Measurements from ENCODE around the gene C1orf167.

Gene C1orf167

GRCh38 chr1:11735854-11736745 lies 25.9 kb upstream of the C1orf167 start, which contains the start of gene AGTRAP:
Gene AGTRAP, plus strand, starts transcription at chr1:11736136. Its CDS starts 73 bp downstream, at chr1:11736209.
- in situ Hi-C loops (cut with MboI; ENCODE audit: low sequenced_read_pairs) = no loop called here

- in situ Hi-C loops (cut with MboI; ENCODE audit: low sequenced_read_pairs) = no loop called here
Observed at GRCh38 chr1:11736746-11737639, 25.0 kb upstream of the C1orf167 start.

GRCh38 chr1:11738096-11738495 lies 23.9 kb upstream of the C1orf167 start:
- in situ Hi-C loops (cut with MboI; ENCODE audit: low sequenced_read_pairs) = no loop called here

GRCh38 chr1:11738783-11739182 lies 23.2 kb upstream of the C1orf167 start:
- in situ Hi-C loops (cut with MboI; ENCODE audit: low sequenced_read_pairs) = no loop called here

GRCh38 chr1:11740258-11741192 lies 21.5 kb upstream of the C1orf167 start:
- in situ Hi-C loops (cut with MboI; ENCODE audit: low sequenced_read_pairs) = no loop called here

GRCh38 chr1:11741482-11741881 lies 20.5 kb upstream of the C1orf167 start:
- in situ Hi-C loops (cut with MboI; ENCODE audit: low sequenced_read_pairs) = no loop called here

- in situ Hi-C loops (cut with MboI; ENCODE audit: low sequenced_read_pairs) = no loop called here
Observed at GRCh38 chr1:11741919-11742558, 20.0 kb upstream of the C1orf167 start.

- in situ Hi-C loops (cut with MboI; ENCODE audit: low sequenced_read_pairs) = no loop called here
Observed at GRCh38 chr1:11744287-11744686, 17.7 kb upstream of the C1orf167 start.

- in situ Hi-C loops (cut with MboI; ENCODE audit: low sequenced_read_pairs) = no loop called here
Observed at GRCh38 chr1:11746092-11746491, 15.9 kb upstream of the C1orf167 start.

GRCh38 chr1:11746795-11747487 lies 15.1 kb upstream of the C1orf167 start:
- in situ Hi-C loops (cut with MboI; ENCODE audit: low sequenced_read_pairs) = no loop called here

GRCh38 chr1:11748294-11749202 lies 13.4 kb upstream of the C1orf167 start:
- in situ Hi-C loops (cut with MboI; ENCODE audit: low sequenced_read_pairs) = no loop called here

GRCh38 chr1:11749203-11749689 lies 12.7 kb upstream of the C1orf167 start:
- in situ Hi-C loops (cut with MboI; ENCODE audit: low sequenced_read_pairs) = no loop called here

- in situ Hi-C loops (cut with MboI; ENCODE audit: low sequenced_read_pairs) = no loop called here
Observed at GRCh38 chr1:11749996-11750395, 12.0 kb upstream of the C1orf167 start.

GRCh38 chr1:11751087-11751486 lies 10.9 kb upstream of the C1orf167 start:
- in situ Hi-C loops (cut with MboI; ENCODE audit: low sequenced_read_pairs) = no loop called here

GRCh38 chr1:11752359-11753088 lies 9.5 kb upstream of the C1orf167 start:
- in situ Hi-C loops (cut with MboI; ENCODE audit: low sequenced_read_pairs) = no loop called here

- in situ Hi-C loops (cut with MboI; ENCODE audit: low sequenced_read_pairs) = no loop called here
Observed at GRCh38 chr1:11753555-11754208, 8.3 kb upstream of the C1orf167 start.

- in situ Hi-C loops (cut with MboI; ENCODE audit: low sequenced_read_pairs) = no loop called here
Observed at GRCh38 chr1:11757047-11757446, 4.9 kb upstream of the C1orf167 start.
